CD14-positive monocyte (primary cell): ENCODE measurements around the gene PCDHB16. TPM values are rescaled to one million over a fixed set of nuclear protein-coding genes. Genes with fewer than 3 reads are reported as not detected.
"Not testable (repeated sequence)": the region's sequence is repeated elsewhere in the genome, so short reads cannot be mapped to it uniquely, and the experiment has no call there.

ENCODE experiments used
- DNase-seq, 3 donors: peaks; one replicate each; pipeline ENCODE4 v3.0.0-alpha.2; 2011 to 2022
- H2AFZ ChIP-seq: 2 replicates; pipeline ENCODE4 v1.6.0; 2012; ENCODE audit warnings: mild to moderate bottlenecking, low read depth, low read length, inconsistent platforms; ENCODE audit not compliant: insufficient read depth, poor library complexity, severe bottlenecking
- H3K27ac ChIP-seq, 2 donors: 1 replicate in 1 of 2; 2 replicates in 1 of 2; pipeline ENCODE4 v1.5.1; 2012 to 2013; ENCODE audit warnings: low read length in 2 of 2, control low read depth in 1 of 2, inconsistent platforms in 1 of 2, low read depth in 1 of 2, mild to moderate bottlenecking in 1 of 2
- H3K27me3 ChIP-seq, 2 donors: one replicate each; pipeline versions ENCODE4 v1.6.0 to v1.6.1; 2011 to 2013; ENCODE audit warnings: low read length in 2 of 2; ENCODE audit not compliant: control insufficient read depth in 2 of 2, insufficient read depth in 2 of 2
- H3K36me3 ChIP-seq, 2 donors: replicated peaks in 1 of 2; 1 replicate in 1 of 2; 2 replicates in 1 of 2; pipeline versions ENCODE4 v1.5.1 to v1.6.1; 2012 to 2013; ENCODE audit warnings: low read length in 2 of 2, control low read depth in 1 of 2, inconsistent platforms in 1 of 2, mild to moderate bottlenecking in 1 of 2; ENCODE audit not compliant: insufficient read depth in 2 of 2, control insufficient read depth in 1 of 2
- H3K4me1 ChIP-seq, 2 donors: 1 replicate in 1 of 2; 2 replicates in 1 of 2; pipeline versions ENCODE4 v1.5.1 to v1.6.1; 2012 to 2013; ENCODE audit warnings: low read length in 2 of 2, control low read depth in 1 of 2, inconsistent platforms in 1 of 2, mild to moderate bottlenecking in 1 of 2, moderate library complexity in 1 of 2; ENCODE audit not compliant: insufficient read depth in 2 of 2, control insufficient read depth in 1 of 2
- H3K4me2 ChIP-seq: replicated peaks from 2 replicates; pipeline ENCODE3; 2012; ENCODE audit warnings: low read length, moderate library complexity, mild to moderate bottlenecking; ENCODE audit not compliant: poor library complexity, severe bottlenecking; ENCODE audit errors: extremely low read depth
- H3K4me3 ChIP-seq, 3 experiments: fragments of 200-600 bp in 1 of 3; sonication (generic) in 1 of 3; replicated peaks in 1 of 3; 1 replicate in 2 of 3; 2 replicates in 1 of 3; pipeline ENCODE4 v1.5.1; 2011 to 2013; ENCODE audit warnings: low read length in 3 of 3, mild to moderate bottlenecking in 3 of 3, control low read depth in 2 of 3, low read depth in 2 of 3, inconsistent platforms in 1 of 3, moderate library complexity in 1 of 3
- H3K79me2 ChIP-seq: 2 replicates; pipeline ENCODE4 v1.6.0; 2012; ENCODE audit warnings: mild to moderate bottlenecking, control low read depth, inconsistent platforms, low read length, moderate library complexity; ENCODE audit not compliant: insufficient read depth
- H3K9ac ChIP-seq: 2 replicates; pipeline ENCODE4 v1.6.0; 2017; ENCODE audit warnings: low read length, mild to moderate bottlenecking; ENCODE audit not compliant: insufficient read depth, poor library complexity, severe bottlenecking
- H3K9me3 ChIP-seq, 2 donors: replicated peaks in 1 of 2; 1 replicate in 1 of 2; 2 replicates in 1 of 2; pipeline versions ENCODE4 v1.5.1 to v1.6.1; 2012 to 2013; ENCODE audit warnings: low read length in 2 of 2, control low read depth in 1 of 2; ENCODE audit not compliant: control insufficient read depth in 1 of 2, insufficient read depth in 1 of 2
- H4K20me1 ChIP-seq: 2 replicates; pipeline ENCODE4 v1.6.0; 2012; ENCODE audit warnings: mild to moderate bottlenecking, low read length, control low read depth, moderate library complexity; ENCODE audit not compliant: insufficient read depth
- H3K27ac Mint-ChIP-seq, 7 donors: one replicate each; pipeline ENCODE4 v1.8.0; 2020; ENCODE audit warnings: mild to moderate bottlenecking in 7 of 7, mixed read lengths in 7 of 7, moderate library complexity in 6 of 7, inconsistent platforms in 2 of 7
- H3K27me3 Mint-ChIP-seq, 3 donors: one replicate each; pipeline ENCODE4 v1.8.0; 2021 to 2022; ENCODE audit warnings: low read depth in 3 of 3, mild to moderate bottlenecking in 3 of 3, mixed read lengths in 3 of 3, moderate library complexity in 3 of 3, inconsistent platforms in 1 of 3
- H3K36me3 Mint-ChIP-seq, 2 donors: one replicate each; pipeline ENCODE4 v1.8.0; 2020; ENCODE audit warnings: mixed read lengths in 2 of 2, inconsistent platforms in 1 of 2, mild to moderate bottlenecking in 1 of 2
- H3K4me1 Mint-ChIP-seq: one replicate; pipeline ENCODE4 v1.8.0; 2020; ENCODE audit warnings: mild to moderate bottlenecking, mixed read lengths
- H3K4me3 Mint-ChIP-seq, 2 donors: one replicate each; pipeline ENCODE4 v1.8.0; 2020; ENCODE audit warnings: mild to moderate bottlenecking in 2 of 2, mixed read lengths in 2 of 2, moderate library complexity in 1 of 2
- H3K9me3 Mint-ChIP-seq, 7 donors: one replicate each; pipeline ENCODE4 v1.8.0; 2020 to 2022; ENCODE audit warnings: mixed read lengths in 7 of 7, mild to moderate bottlenecking in 6 of 7, moderate library complexity in 6 of 7, inconsistent platforms in 2 of 7
- WGBS: methylation state at CpG from one replicate; pipeline ENCODE4 v1.1.5; 2013; ENCODE audit warnings: missing lambda C conversion rate; ENCODE audit not compliant: insufficient coverage; 5-methylcytosine and 5-hydroxymethylcytosine counted together
- intact Hi-C, 2 donors: fragments of 100-400 bp; cut with micrococcal nuclease; formaldehyde crosslinking; loops; one replicate each; pipeline versions ENCODE4 v1.15.0 to v1.15.1; 2023
- polyA plus RNA-seq, 3 donors: library from polyadenylated mRNA; depleted of rRNA in 1 of 3; unstranded in 2 of 3; stranded (reverse) in 1 of 3; fragments of 300-500 nt in 2 of 3; fragments of >200 nt in 1 of 3; fragmentation: Illumina TruSeq in 2 of 3; gene quantifications; 1 replicate in 2 of 3; 2 replicates in 1 of 3; pipeline ENCODE4 v1.2.3, GENCODE V29; 2012 to 2021
- TF ChIP-seq, protein P1 (sequence below): fragments of 200-600 bp; IDR thresholded peaks from one replicate; pipeline ENCODE4 v1.8.0; 2022; ENCODE audit warnings: antibody characterized with exemption, mild to moderate bottlenecking

Gene PCDHB16
- polyA plus RNA-seq, 3 donors = not detected

DNA sequence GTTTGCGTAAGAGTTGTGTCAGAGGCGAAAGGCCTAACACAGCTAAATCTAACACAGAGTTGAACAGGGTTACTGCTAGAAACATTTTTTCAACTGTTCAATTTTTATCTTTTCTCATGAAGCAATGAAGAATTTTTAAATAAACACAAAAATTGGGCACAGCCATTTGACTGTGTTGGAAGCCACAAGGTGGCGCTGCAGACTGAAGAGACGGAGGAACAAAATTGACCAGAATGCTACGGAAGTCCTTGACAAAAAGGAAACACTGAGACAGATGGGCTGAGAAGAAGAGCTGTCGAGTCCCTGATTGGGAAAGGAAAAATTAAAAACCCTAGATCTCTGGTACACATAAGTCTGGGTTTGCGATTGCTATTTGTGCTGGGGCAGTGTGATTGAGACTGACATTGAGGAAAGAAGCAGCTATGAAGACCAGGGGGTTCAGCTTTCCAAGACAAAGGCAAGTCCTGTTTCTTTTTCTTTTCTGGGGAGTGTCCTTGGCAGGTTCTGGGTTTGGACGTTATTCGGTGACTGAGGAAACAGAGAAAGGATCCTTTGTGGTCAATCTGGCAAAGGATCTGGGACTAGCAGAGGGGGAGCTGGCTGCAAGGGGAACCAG, 4.8 kb downstream of the PCDHB16 start, which contains the start of gene PCDHB9:
TSS of gene PCDHB9 (plus strand) at position 265 of the 616 bp plus-strand sequence. CDS start at position 423, 158 bp downstream.
- TF ChIP-seq, protein P1, sequence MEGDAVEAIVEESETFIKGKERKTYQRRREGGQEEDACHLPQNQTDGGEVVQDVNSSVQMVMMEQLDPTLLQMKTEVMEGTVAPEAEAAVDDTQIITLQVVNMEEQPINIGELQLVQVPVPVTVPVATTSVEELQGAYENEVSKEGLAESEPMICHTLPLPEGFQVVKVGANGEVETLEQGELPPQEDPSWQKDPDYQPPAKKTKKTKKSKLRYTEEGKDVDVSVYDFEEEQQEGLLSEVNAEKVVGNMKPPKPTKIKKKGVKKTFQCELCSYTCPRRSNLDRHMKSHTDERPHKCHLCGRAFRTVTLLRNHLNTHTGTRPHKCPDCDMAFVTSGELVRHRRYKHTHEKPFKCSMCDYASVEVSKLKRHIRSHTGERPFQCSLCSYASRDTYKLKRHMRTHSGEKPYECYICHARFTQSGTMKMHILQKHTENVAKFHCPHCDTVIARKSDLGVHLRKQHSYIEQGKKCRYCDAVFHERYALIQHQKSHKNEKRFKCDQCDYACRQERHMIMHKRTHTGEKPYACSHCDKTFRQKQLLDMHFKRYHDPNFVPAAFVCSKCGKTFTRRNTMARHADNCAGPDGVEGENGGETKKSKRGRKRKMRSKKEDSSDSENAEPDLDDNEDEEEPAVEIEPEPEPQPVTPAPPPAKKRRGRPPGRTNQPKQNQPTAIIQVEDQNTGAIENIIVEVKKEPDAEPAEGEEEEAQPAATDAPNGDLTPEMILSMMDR = no peak
- Mint-ChIP-seq H3K4me1 (no peaks in the 10 kb centered on the region), H3K36me3 (no peaks in the 10 kb centered on the region), H3K4me3 (no peak within 1 kb of the TSS), H3K27ac (no peak within 1 kb of the TSS), H3K27me3 (peaks cover 10 to 50% (median 33%) of the 10 kb centered on the region in 3 donors), H3K9me3 (peaks cover 17 to 65% (median 59%) of the 10 kb centered on the region in 7 donors)
- peaks cover 44 to 57% of the 10 kb centered on the region in 2 donors for H3K9me3 ChIP-seq
- no peak within 1 kb of the TSS for H3K4me2 ChIP-seq
- intact Hi-C loops = no loop called here
- H3K4me1 ChIP-seq = no peaks in the 10 kb centered on the region
- H3K4me3 ChIP-seq = no peak within 1 kb of the TSS
- no peak within 1 kb of the TSS for H3K9ac ChIP-seq
- H3K27me3 ChIP-seq = peaks cover 2 to 39% of the 10 kb centered on the region in 2 donors
- no peaks in the 10 kb centered on the region for H4K20me1 ChIP-seq
- WGBS = 4% methylated on average over 4 of the region's 9 CpGs
- no peak within 1 kb of the TSS for H2AFZ ChIP-seq
- H3K36me3 ChIP-seq = no peaks in the 10 kb centered on the region
- H3K27ac ChIP-seq = no peak within 1 kb of the TSS
- H3K79me2 ChIP-seq = no peaks in the 10 kb centered on the region
- DNase-seq = no peak

DNA sequence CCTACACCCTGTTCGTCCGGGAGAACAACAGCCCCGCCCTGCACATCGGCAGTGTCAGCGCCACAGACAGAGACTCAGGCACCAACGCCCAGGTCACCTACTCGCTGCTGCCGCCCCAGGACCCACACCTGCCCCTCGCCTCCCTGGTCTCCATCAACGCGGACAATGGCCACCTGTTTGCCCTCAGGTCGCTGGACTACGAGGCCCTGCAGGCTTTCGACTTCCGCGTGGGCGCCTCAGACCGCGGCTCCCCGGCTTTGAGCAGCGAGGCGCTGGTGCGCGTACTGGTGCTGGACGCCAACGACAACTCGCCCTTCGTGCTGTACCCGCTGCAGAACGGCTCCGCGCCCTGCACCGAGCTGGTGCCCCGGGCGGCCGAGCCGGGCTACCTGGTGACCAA, 6.5 kb downstream of the PCDHB16 start:
- H2AFZ ChIP-seq, H3K36me3 ChIP-seq, H3K27ac Mint-ChIP-seq, H4K20me1 ChIP-seq, H3K4me1 ChIP-seq, H3K36me3 Mint-ChIP-seq, DNase-seq, H3K4me3 ChIP-seq, H3K4me1 Mint-ChIP-seq, H3K79me2 ChIP-seq, H3K4me2 ChIP-seq, intact Hi-C loops, H3K9ac ChIP-seq, H3K27ac ChIP-seq, H3K4me3 Mint-ChIP-seq: not testable (repeated sequence)
- peaks cover 10 to 44% (median 37%) of the 10 kb centered on the region in 3 donors for H3K27me3 Mint-ChIP-seq
- H3K9me3 Mint-ChIP-seq = peaks cover 18 to 65% (median 57%) of the 10 kb centered on the region in 7 donors
- peaks cover 36 to 52% of the 10 kb centered on the region in 2 donors for H3K9me3 ChIP-seq
- 29% methylated on average over 13 of the region's 37 CpGs for WGBS
- peaks cover 2 to 33% of the 10 kb centered on the region in 2 donors for H3K27me3 ChIP-seq

DNA sequence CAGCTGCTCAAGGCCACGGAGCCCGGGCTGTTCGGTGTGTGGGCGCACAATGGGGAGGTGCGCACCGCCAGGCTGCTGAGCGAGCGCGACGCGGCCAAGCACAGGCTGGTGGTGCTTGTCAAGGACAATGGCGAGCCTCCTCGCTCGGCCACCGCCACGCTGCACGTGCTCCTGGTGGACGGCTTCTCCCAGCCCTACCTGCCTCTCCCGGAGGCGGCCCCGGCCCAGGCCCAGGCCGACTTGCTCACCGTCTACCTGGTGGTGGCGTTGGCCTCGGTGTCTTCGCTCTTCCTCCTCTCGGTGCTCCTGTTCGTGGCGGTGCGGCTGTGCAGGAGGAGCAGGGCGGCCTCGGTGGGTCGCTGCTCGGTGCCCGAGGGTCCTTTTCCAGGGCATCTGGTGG, 6.9 kb downstream of the PCDHB16 start:
- H3K9ac ChIP-seq, H3K27ac ChIP-seq, intact Hi-C loops, H3K36me3 ChIP-seq, H3K36me3 Mint-ChIP-seq, H3K4me1 ChIP-seq, H4K20me1 ChIP-seq, H3K4me1 Mint-ChIP-seq, H3K4me3 ChIP-seq, H3K4me2 ChIP-seq, H3K27ac Mint-ChIP-seq, DNase-seq, H2AFZ ChIP-seq, H3K79me2 ChIP-seq: not testable (repeated sequence)
- H3K9me3 Mint-ChIP-seq = peaks cover 18 to 66% (median 58%) of the 10 kb centered on the region in 7 donors
- H3K9me3 ChIP-seq = peaks cover 36 to 50% of the 10 kb centered on the region in 2 donors
- peaks cover 2 to 32% of the 10 kb centered on the region in 2 donors for H3K27me3 ChIP-seq
- peaks cover 10 to 43% (median 37%) of the 10 kb centered on the region in 3 donors for H3K27me3 Mint-ChIP-seq
- WGBS = 21% methylated on average over 9 of the region's 35 CpGs
- H3K4me3 Mint-ChIP-seq = peak overlapping the region in 1 of 2 donors; percentile 39
